Spleen (tissue), 11 donors: ENCODE data around the gene FDX2. TPM values are rescaled to one million over a fixed set of nuclear protein-coding genes. Genes with fewer than 3 reads are reported as not detected.

Source experiments
- DNase-seq: peaks from one replicate; pipeline ENCODE4 v3.0.0-alpha.2; 2020
- H3K27ac ChIP-seq, 8 donors: fragments of 200-600 bp; sonication (generic) in 7 of 8; 1 replicate in 4 of 8; 2 replicates in 4 of 8; pipeline versions ENCODE4 v1.5.0 to v1.8.0; 2016 to 2021; ENCODE audit warnings: inconsistent platforms in 4 of 8, mild to moderate bottlenecking in 4 of 8, moderate library complexity in 1 of 8
- H3K27me3 ChIP-seq, 7 donors: fragments of 200-600 bp; sonication (generic) in 6 of 7; replicated peaks in 1 of 7; 1 replicate in 4 of 7; 2 replicates in 3 of 7; pipeline versions ENCODE4 v1.5.0 to v1.8.0; 2016 to 2021; ENCODE audit warnings: inconsistent platforms in 3 of 7, mild to moderate bottlenecking in 1 of 7
- H3K36me3 ChIP-seq, 6 donors: fragments of 200-600 bp; sonication (generic) in 5 of 6; 1 replicate in 4 of 6; 2 replicates in 2 of 6; pipeline versions ENCODE4 v1.5.0 to v1.8.0; 2016 to 2021; ENCODE audit warnings: inconsistent platforms in 2 of 6
- H3K4me1 ChIP-seq, 6 donors: fragments of 200-600 bp; sonication (generic) in 5 of 6; 1 replicate in 3 of 6; 2 replicates in 3 of 6; pipeline versions ENCODE4 v1.5.0 to v1.8.0; 2016 to 2021; ENCODE audit warnings: inconsistent platforms in 3 of 6
- H3K4me3 ChIP-seq, 8 donors: fragments of 200-600 bp; sonication (generic) in 7 of 8; 1 replicate in 4 of 8; 2 replicates in 4 of 8; pipeline versions ENCODE4 v1.5.0 to v1.8.0; 2016 to 2021; ENCODE audit warnings: inconsistent platforms in 4 of 8, mild to moderate bottlenecking in 4 of 8, moderate library complexity in 2 of 8
- H3K9me3 ChIP-seq, 8 donors: fragments of 200-600 bp; sonication (generic) in 7 of 8; 1 replicate in 4 of 8; 2 replicates in 4 of 8; pipeline versions ENCODE4 v1.5.0 to v1.8.0; 2016 to 2021; ENCODE audit warnings: inconsistent platforms in 4 of 8
- CTCF ChIP-seq, 11 experiments: fragments of 200-600 bp in 7 of 11; fragments of 450-650 bp in 4 of 11; sonication (generic) in 4 of 11; IDR thresholded peaks in 8 of 11; conservative IDR thresholded peaks in 3 of 11; 1 replicate in 7 of 11; 2 replicates in 4 of 11; pipeline versions ENCODE4 v1.4.0 to v1.8.0; 2016 to 2021; ENCODE audit warnings: antibody characterized with exemption in 11 of 11, inconsistent platforms in 4 of 11, mild to moderate bottlenecking in 1 of 11
- POLR2A ChIP-seq, 3 donors: fragments of 450-650 bp; IDR thresholded peaks; one replicate each; pipeline ENCODE4 v1.5.1; 2017; ENCODE audit warnings: antibody characterized with exemption in 3 of 3, mild to moderate bottlenecking in 1 of 3
- POLR2AphosphoS5 ChIP-seq, 3 donors: sonication (generic); formaldehyde crosslinking; IDR thresholded peaks; one replicate each; pipeline ENCODE4 v1.5.1; 2017; ENCODE audit warnings: antibody characterized with exemption in 3 of 3
- WGBS, 5 donors: extraction: QIAGEN DNeasy Blood & Tissue Kit in 3 of 5; methylation state at CpG; one replicate each; pipeline versions ENCODE4 v1.1.5 to v1.1.7; 2013 to 2018; 5-methylcytosine and 5-hydroxymethylcytosine counted together
- intact Hi-C: fragments of 100-400 bp; cut with DNase I; formaldehyde crosslinking; loops from one replicate; pipeline ENCODE4 v1.15.0; 2023; ENCODE audit warnings: low total_unique reads
- polyA plus RNA-seq, 3 donors: library from polyadenylated mRNA; stranded (reverse); fragments of 200-250 nt; gene quantifications; one replicate each; pipeline ENCODE4 v1.2.1, GENCODE V29; 2013
- total RNA-seq, 7 donors: library from RNA; depleted of rRNA in 3 of 7; stranded (reverse); fragments of >200 nt in 3 of 7; fragmentation: NEBNext Ultra II Directional in 4 of 7; extraction: Animal tissue kit (Norgen Biotek cat#: 25700) in 4 of 7; gene quantifications; one replicate each; pipeline versions ENCODE4 v1.1.0 to v1.2.1, GENCODE V29; 2016 to 2021
- donor health status: healthy with polysubstance abuse.
- donor health status: DM: no; HTN: no; CAD: no; lungs with moderate emphysema.
- donor health status: DM: no; HTN: no; CAD: no.
- donor health status: Bipolar disorder and iron deficiency.
- donor health status: healthy.
- donor health status: DM: no; HTN: no; CAD: no.
- donor health status: DM: yes; HTN: yes; CAD: no.

FDX2 gene
- total and polyA plus RNA-seq, 10 donors, result 9.1 to 28.1 (median 14.2) TPM

- DNase-seq, result peak; percentile 88
- peaks cover 62 to 100% (median 82%) of the 10 kb centered on the region in 6 donors for H3K4me1 ChIP-seq
- peaks cover 3 to 44% (median 41%) of the 10 kb centered on the region in 6 donors for H3K36me3 ChIP-seq
- no peaks in the 10 kb centered on the region for H3K9me3 ChIP-seq
- H3K4me3 ChIP-seq, result peak within 1 kb of the TSS in 7 of 8 donors; percentile 4 to 56 (median 26)
- intact Hi-C loops, result no loop called here
- TF ChIP-seq CTCF (IDR thresholded peaks at IDR 0.05 in 8 of 11, conservative IDR thresholded peaks at IDR 0.05 in 3 of 11) (no peak), POLR2AphosphoS5 (IDR thresholded peaks at IDR 0.05) (peak; percentile 57 to 84 (median 74))
- H3K27ac ChIP-seq, result peak within 1 kb of the TSS in 7 of 8 donors; percentile 13 to 74 (median 65)
- 4 to 7% (median 4%) methylated on average over 26 to 59 of the region's 59 CpGs for WGBS, 5 donors
- peaks cover 8 to 54% (median 49%) of the 10 kb centered on the region in 7 donors for H3K27me3 ChIP-seq
Measured at GRCh38 chr19:10286803-10287737, 28.7 kb downstream of the FDX2 start, which contains the start of gene ICAM4. Gene ICAM4 (plus strand): TSS chr19:10286955. CDS start chr19:10287013, 58 bp downstream.

DNA sequence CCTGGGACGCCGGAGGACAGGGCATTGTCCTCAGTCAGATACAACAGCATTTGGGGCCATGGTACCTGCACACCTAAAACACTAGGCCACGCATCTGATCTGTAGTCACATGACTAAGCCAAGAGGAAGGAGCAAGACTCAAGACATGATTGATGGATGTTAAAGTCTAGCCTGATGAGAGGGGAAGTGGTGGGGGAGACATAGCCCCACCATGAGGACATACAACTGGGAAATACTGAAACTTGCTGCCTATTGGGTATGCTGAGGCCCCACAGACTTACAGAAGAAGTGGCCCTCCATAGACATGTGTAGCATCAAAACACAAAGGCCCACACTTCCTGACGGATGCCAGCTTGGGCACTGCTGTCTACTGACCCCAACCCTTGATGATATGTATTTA is 30.4 kb downstream of the FDX2 start:
- no peak overlapping the region for H3K4me3 ChIP-seq
- H3K4me1 ChIP-seq, result peaks cover 45 to 97% (median 71%) of the 10 kb centered on the region in 6 donors
- peaks cover 4 to 38% (median 32%) of the 10 kb centered on the region in 7 donors for H3K27me3 ChIP-seq
- peaks cover 3 to 60% (median 49%) of the 10 kb centered on the region in 6 donors for H3K36me3 ChIP-seq
- H3K9me3 ChIP-seq, result no peaks in the 10 kb centered on the region
- 77 to 85% (median 79%) methylated on average over 4 of the region's 4 CpGs for WGBS, 5 donors
- H3K27ac ChIP-seq, result peak overlapping the region in 1 of 8 donors; percentile 74
- intact Hi-C loops, result no loop called here
- no peak for DNase-seq
- TF ChIP-seq POLR2A (IDR thresholded peaks at IDR 0.05) (no peak), POLR2AphosphoS5 (IDR thresholded peaks at IDR 0.05) (peak in 1 of 3 donors; percentile 34)

GRCh38 chr19:10284960-10285278 is 30.9 kb downstream of the FDX2 start:
- peaks cover 40 to 97% (median 69%) of the 10 kb centered on the region in 6 donors for H3K4me1 ChIP-seq
- WGBS, 5 donors, result 89 to 96% (median 92%) methylated on average over 10 to 13 of the region's 13 CpGs
- H3K36me3 ChIP-seq, result peaks cover 3 to 64% (median 49%) of the 10 kb centered on the region in 6 donors
- TF ChIP-seq POLR2AphosphoS5 (IDR thresholded peaks at IDR 0.05), result peak in 1 of 3 donors; percentile 45
- TF ChIP-seq CTCF (IDR thresholded peaks at IDR 0.05 in 8 of 11, conservative IDR thresholded peaks at IDR 0.05 in 3 of 11), result no peak
- TF ChIP-seq POLR2A (IDR thresholded peaks at IDR 0.05), result no peak
- no peaks in the 10 kb centered on the region for H3K9me3 ChIP-seq
- intact Hi-C loops, result no loop called here
- peaks cover 4 to 33% (median 27%) of the 10 kb centered on the region in 7 donors for H3K27me3 ChIP-seq
- no peak for DNase-seq
- no peak overlapping the region for H3K27ac ChIP-seq
- H3K4me3 ChIP-seq, result no peak overlapping the region

DNA sequence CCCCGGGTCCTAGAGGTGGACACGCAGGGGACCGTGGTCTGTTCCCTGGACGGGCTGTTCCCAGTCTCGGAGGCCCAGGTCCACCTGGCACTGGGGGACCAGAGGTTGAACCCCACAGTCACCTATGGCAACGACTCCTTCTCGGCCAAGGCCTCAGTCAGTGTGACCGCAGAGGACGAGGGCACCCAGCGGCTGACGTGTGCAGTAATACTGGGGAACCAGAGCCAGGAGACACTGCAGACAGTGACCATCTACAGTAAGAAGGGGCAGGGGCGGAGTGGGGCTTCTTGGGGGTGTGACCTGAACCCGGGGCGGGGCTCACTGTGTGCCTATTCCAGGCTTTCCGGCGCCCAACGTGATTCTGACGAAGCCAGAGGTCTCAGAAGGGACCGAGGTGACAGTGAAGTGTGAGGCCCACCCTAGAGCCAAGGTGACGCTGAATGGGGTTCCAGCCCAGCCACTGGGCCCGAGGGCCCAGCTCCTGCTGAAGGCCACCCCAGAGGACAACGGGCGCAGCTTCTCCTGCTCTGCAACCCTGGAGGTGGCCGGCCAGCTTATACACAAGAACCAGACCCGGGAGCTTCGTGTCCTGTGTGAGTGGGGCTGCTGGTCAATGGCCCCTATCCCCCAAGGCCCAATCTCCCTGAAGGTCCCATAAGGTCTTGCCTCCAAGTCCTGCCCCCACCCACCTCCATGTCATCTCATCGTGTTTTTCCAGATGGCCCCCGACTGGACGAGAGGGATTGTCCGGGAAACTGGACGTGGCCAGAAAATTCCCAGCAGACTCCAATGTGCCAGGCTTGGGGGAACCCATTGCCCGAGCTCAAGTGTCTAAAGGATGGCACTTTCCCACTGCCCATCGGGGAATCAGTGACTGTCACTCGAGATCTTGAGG is 31.5 kb downstream of the FDX2 start:
- Histone ChIP-seq H3K9me3 (no peaks in the 10 kb centered on the region), H3K4me3 (no peak overlapping the region), H3K27me3 (peaks cover under 1 to 27% (median 21%) of the 10 kb centered on the region in 7 donors), H3K27ac (no peak overlapping the region), H3K36me3 (peaks cover 3 to 71% (median 51%) of the 10 kb centered on the region in 6 donors), H3K4me1 (peaks cover 37 to 97% (median 69%) of the 10 kb centered on the region in 6 donors)
- intact Hi-C loops, result no loop called here
- no peak for DNase-seq
- 91 to 93% (median 92%) methylated on average over 27 to 34 of the region's 34 CpGs for WGBS, 5 donors
- TF ChIP-seq CTCF (IDR thresholded peaks at IDR 0.05 in 8 of 11, conservative IDR thresholded peaks at IDR 0.05 in 3 of 11) (no peak), POLR2A (IDR thresholded peaks at IDR 0.05) (no peak), POLR2AphosphoS5 (IDR thresholded peaks at IDR 0.05) (peak; percentile 34 to 59 (median 53))
